Hepatocyte (in vitro differentiated cells): Measurements from ENCODE around the gene ADD2. TPM values are rescaled to one million over a fixed set of nuclear protein-coding genes. Genes with fewer than 3 reads are reported as not detected.

Experiments used
- DNase-seq: peaks from one replicate; pipeline ENCODE4 v3.0.0-alpha.2; 2016; ENCODE audit warnings: low spot score
- H2AFZ ChIP-seq: fragments of 200-600 bp; sonication (generic); 2 replicates; pipeline ENCODE4 v1.6.0; 2016; ENCODE audit warnings: antibody characterized with exemption, mild to moderate bottlenecking
- H3K27ac ChIP-seq: fragments of 200-600 bp; sonication (generic); 2 replicates; pipeline ENCODE4 v1.5.1; 2016; ENCODE audit warnings: mild to moderate bottlenecking
- H3K27me3 ChIP-seq: fragments of 200-600 bp; sonication (generic); 2 replicates; pipeline ENCODE4 v1.6.1; 2016
- H3K36me3 ChIP-seq: fragments of 200-600 bp; sonication (generic); replicated peaks from 2 replicates; pipeline ENCODE4 v1.5.1; 2016; ENCODE audit warnings: low read depth; ENCODE audit not compliant: insufficient read depth
- H3K4me1 ChIP-seq: fragments of 200-600 bp; sonication (generic); 2 replicates; pipeline ENCODE4 v1.5.1; 2016; ENCODE audit warnings: mild to moderate bottlenecking, moderate library complexity; ENCODE audit not compliant: insufficient read depth
- H3K4me2 ChIP-seq: fragments of 200-600 bp; sonication (generic); 2 replicates; pipeline ENCODE4 v1.6.0; 2016
- H3K4me3 ChIP-seq: fragments of 200-600 bp; sonication (generic); 2 replicates; pipeline ENCODE4 v1.5.1; 2016; ENCODE audit warnings: mild to moderate bottlenecking
- H3K79me2 ChIP-seq: fragments of 200-600 bp; sonication (generic); 2 replicates; pipeline ENCODE4 v1.6.0; 2017; ENCODE audit warnings: mild to moderate bottlenecking
- H3K9me2 ChIP-seq: fragments of 200-600 bp; sonication (generic); replicated peaks from 2 replicates; pipeline ENCODE4 v1.6.0; 2017; ENCODE audit warnings: mild to moderate bottlenecking; ENCODE audit not compliant: insufficient read depth
- H3K9me3 ChIP-seq: fragments of 200-600 bp; sonication (generic); 2 replicates; pipeline ENCODE4 v1.5.1; 2016; ENCODE audit warnings: low read depth, mild to moderate bottlenecking
- H4K20me1 ChIP-seq: fragments of 200-600 bp; sonication (generic); 2 replicates; pipeline ENCODE4 v1.6.0; 2016; ENCODE audit warnings: mild to moderate bottlenecking; ENCODE audit not compliant: insufficient read depth, poor library complexity, severe bottlenecking
- CTCF ChIP-seq: fragments of 200-600 bp; sonication (generic); IDR thresholded peaks from 2 replicates; pipeline ENCODE4 v1.5.1; 2016; ENCODE audit warnings: antibody characterized with exemption, mild to moderate bottlenecking; ENCODE audit not compliant: poor library complexity
- EZH2 ChIP-seq: fragments of 200-600 bp; sonication (generic); IDR thresholded peaks from 2 replicates; pipeline ENCODE4 v1.6.1; 2016; ENCODE audit warnings: antibody characterized with exemption, mild to moderate bottlenecking, borderline replicate concordance
- EZH2phosphoT487 ChIP-seq: fragments of 200-600 bp; sonication (generic); IDR thresholded peaks from one replicate; pipeline ENCODE4 v1.6.1; 2018; ENCODE audit warnings: antibody characterized with exemption, mild to moderate bottlenecking, low read depth, moderate library complexity; ENCODE audit not compliant: unreplicated experiment, severe bottlenecking
- WGBS: methylation state at CpG from one replicate; pipeline ENCODE4 v1.1.6; 2016; ENCODE audit warnings: low lambda C conversion rate; ENCODE audit errors: missing lambda C conversion rate; 5-methylcytosine and 5-hydroxymethylcytosine counted together
- polyA plus RNA-seq: library from polyadenylated mRNA; unstranded; fragments of >200 nt; fragmentation: Nextera tagmentation; extraction: Ambion mirVana; gene quantifications from 2 replicates; pipeline ENCODE4 v1.2.1, GENCODE V29; 2016
- total RNA-seq: library from RNA; depleted of rRNA; stranded (reverse); fragments of >200 nt; gene quantifications from 2 replicates; pipeline ENCODE4 v1.2.3, GENCODE V29; 2014

Gene ADD2
- total and polyA plus RNA-seq, 2 experiments from 2014 or later, result 0.74 to 2.4 TPM

GRCh38 chr2:70769450-70769849, 1.4 kb upstream of the ADD2 start:
- no peaks in the 10 kb centered on the region for H4K20me1 ChIP-seq
- 58% methylated on average over 2 of the region's 2 CpGs for WGBS
- peaks cover 72% of the 10 kb centered on the region for H3K27me3 ChIP-seq
- no peak for DNase-seq
- no peaks in the 10 kb centered on the region for H3K9me2 ChIP-seq
- H3K4me1 ChIP-seq, result peaks cover 10% of the 10 kb centered on the region
- no peak for TF ChIP-seq CTCF
- no peak for TF ChIP-seq EZH2
- no peak for TF ChIP-seq EZH2phosphoT487
- H2AFZ ChIP-seq, result no peak overlapping the region
- H3K36me3 ChIP-seq, result no peaks in the 10 kb centered on the region
- no peaks in the 10 kb centered on the region for H3K79me2 ChIP-seq
- no peak overlapping the region for H3K4me2 ChIP-seq
- H3K27ac ChIP-seq, result no peak overlapping the region
- no peaks in the 10 kb centered on the region for H3K9me3 ChIP-seq
- H3K4me3 ChIP-seq, result no peak overlapping the region

GRCh38 chr2:70768590-70769085, 638 bp upstream of the ADD2 start:
- WGBS, result 41% methylated on average over 7 of the region's 7 CpGs
- no peak overlapping the region for H3K4me3 ChIP-seq
- H3K9me2 ChIP-seq, result no peaks in the 10 kb centered on the region
- no peaks in the 10 kb centered on the region for H4K20me1 ChIP-seq
- no peak for DNase-seq
- peak overlapping the region; percentile 49 for H3K4me2 ChIP-seq
- H3K36me3 ChIP-seq, result no peaks in the 10 kb centered on the region
- no peak overlapping the region for H2AFZ ChIP-seq
- peaks cover 68% of the 10 kb centered on the region for H3K27me3 ChIP-seq
- no peaks in the 10 kb centered on the region for H3K9me3 ChIP-seq
- no peak overlapping the region for H3K27ac ChIP-seq
- no peaks in the 10 kb centered on the region for H3K79me2 ChIP-seq
- H3K4me1 ChIP-seq, result peaks cover 10% of the 10 kb centered on the region
- no peak for TF ChIP-seq EZH2phosphoT487
- no peak for TF ChIP-seq EZH2
- no peak for TF ChIP-seq CTCF

- peak overlapping the region; percentile 37 for H3K4me3 ChIP-seq
- H4K20me1 ChIP-seq, result no peaks in the 10 kb centered on the region
- no peak for TF ChIP-seq EZH2
- TF ChIP-seq EZH2phosphoT487, result no peak
- no peak for TF ChIP-seq CTCF
- H3K27ac ChIP-seq, result no peak overlapping the region
- peaks cover 10% of the 10 kb centered on the region for H3K4me1 ChIP-seq
- peak overlapping the region; percentile 98 for H3K4me2 ChIP-seq
- H3K9me2 ChIP-seq, result no peaks in the 10 kb centered on the region
- WGBS, result under 1% methylated on average over 38 of the region's 51 CpGs
- peak overlapping the region; percentile 73 for H2AFZ ChIP-seq
- no peaks in the 10 kb centered on the region for H3K79me2 ChIP-seq
- DNase-seq, result peak; percentile 12
- no peaks in the 10 kb centered on the region for H3K9me3 ChIP-seq
- peaks cover 68% of the 10 kb centered on the region for H3K27me3 ChIP-seq
- H3K36me3 ChIP-seq, result no peaks in the 10 kb centered on the region
Observed at GRCh38 chr2:70767079-70767698, 811 bp downstream of the ADD2 start.
